K562 treated with DMSO at 1 percent for 24 hours (cell line): ENCODE data around the gene ADH5. TPM values are rescaled to one million over a fixed set of nuclear protein-coding genes. Genes with fewer than 3 reads are reported as not detected.

Source experiments
- total RNA-seq: library from RNA; unstranded; fragments of 300-600 nt; gene quantifications from 2 replicates; pipeline ENCODE4 v1.2.3, GENCODE V29; 2022; ENCODE audit warnings: low read depth; ENCODE audit not compliant: insufficient read depth

Gene ADH5
- total RNA-seq, result 74.4 and 94.1 TPM in 2 replicates

GRCh38 chr4:99088481-99089365, at the start of gene ADH5:
TSS of gene ADH5 (minus strand) at chr4:99088788. CDS start at chr4:99088700, 88 bp downstream.

Other genes with a start within 250 kb of the ADH5 start
- 55.2 and 64.7 TPM in 2 replicates for gene EIF4E, start 159.7 kb downstream of the ADH5 start, total RNA-seq
- gene METAP1, start 93.1 kb downstream of the ADH5 start, total RNA-seq, result 26.0 and 35.0 TPM in 2 replicates
- gene ADH4, start 55.5 kb upstream of the ADH5 start, total RNA-seq, result not detected in 2 replicates
- not detected in 2 replicates for gene ADH6, start 130.5 kb upstream of the ADH5 start, total RNA-seq
- not detected in 2 replicates for gene ADH1A, start 202.2 kb upstream of the ADH5 start, total RNA-seq
- gene ADH1B, start 232.6 kb upstream of the ADH5 start, total RNA-seq, result not detected in 2 replicates